Measurements from ENCODE around the gene PP2D1.
"Not testable (repeated sequence)": the region's sequence is repeated elsewhere in the genome, so short reads cannot be mapped to it uniquely, and the experiment has no call there.

The PP2D1 gene

DNA sequence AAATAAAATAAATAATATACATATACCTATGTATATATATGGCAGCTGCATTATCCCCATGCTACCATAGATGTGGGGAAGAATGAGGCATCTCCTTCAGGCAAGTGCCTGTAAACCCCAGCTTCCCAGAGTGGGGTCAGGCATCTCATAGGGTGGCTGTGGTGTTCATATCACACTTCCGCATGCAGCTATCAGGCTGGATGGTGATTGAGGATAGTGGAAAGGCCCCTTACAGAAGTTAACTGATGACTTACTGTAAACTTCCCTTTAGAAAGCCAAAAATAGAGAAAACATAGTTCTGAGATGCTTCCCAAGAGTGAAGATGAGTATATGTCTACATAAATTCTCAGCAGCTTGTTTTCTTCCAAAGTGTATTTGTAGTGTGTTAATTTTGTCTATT, 3.5 kb upstream of the PP2D1 start:
- H3K9ac ChIP-seq (ENCODE audit: low read length in 2 of 2): no peak overlapping the region
- no peaks in the 10 kb centered on the region for H3K36me3 ChIP-seq (ENCODE audit: control insufficient read depth in 2 of 2, insufficient read depth in 2 of 2, low read length in 2 of 2)
- no peak overlapping the region for H3K27ac ChIP-seq (ENCODE audit: low read length)
- no peaks in the 10 kb centered on the region for H3K4me1 ChIP-seq (ENCODE audit: control insufficient read depth, insufficient read depth, low read length)
- no peaks in the 10 kb centered on the region for H3K27me3 ChIP-seq (ENCODE audit: control insufficient read depth in 1 of 2, insufficient read depth in 2 of 2, low read length in 2 of 2)
- H3K9me3 ChIP-seq (ENCODE audit: control insufficient read depth in 2 of 2, low read length in 2 of 2): no peaks in the 10 kb centered on the region
- H3K4me3 ChIP-seq (ENCODE audit: low read length in 2 of 2): no peak overlapping the region

DNA sequence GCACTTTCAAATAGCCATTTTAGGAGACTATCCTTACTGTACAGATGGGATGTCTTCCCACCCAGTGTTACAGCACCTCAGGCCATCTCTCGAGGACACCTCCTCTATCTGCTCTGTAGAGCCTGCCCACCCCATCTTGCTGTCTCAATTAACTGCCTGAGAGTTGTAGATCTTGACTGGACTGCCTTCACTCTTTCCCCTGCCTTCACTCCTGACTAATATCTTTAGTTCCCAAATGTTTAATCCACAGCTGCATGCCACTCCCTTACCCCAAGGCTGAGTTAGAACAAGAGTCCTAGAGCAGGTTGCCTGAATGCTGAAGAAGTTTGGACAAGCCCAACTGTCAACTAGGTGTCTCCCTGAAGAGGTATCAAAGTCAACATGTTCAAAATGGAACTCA, 1.3 kb upstream of the PP2D1 start:
- no peaks in the 10 kb centered on the region for H3K4me1 ChIP-seq (ENCODE audit: control insufficient read depth, insufficient read depth, low read length)
- no peak overlapping the region for H3K27ac ChIP-seq (ENCODE audit: low read length)
- no peaks in the 10 kb centered on the region for H3K36me3 ChIP-seq (ENCODE audit: control insufficient read depth in 2 of 2, insufficient read depth in 2 of 2, low read length in 2 of 2)
- no peaks in the 10 kb centered on the region for H3K9me3 ChIP-seq (ENCODE audit: control insufficient read depth in 2 of 2, low read length in 2 of 2)
- H3K27me3 ChIP-seq (ENCODE audit: control insufficient read depth in 1 of 2, insufficient read depth in 2 of 2, low read length in 2 of 2): no peaks in the 10 kb centered on the region
- H3K9ac ChIP-seq (ENCODE audit: low read length in 2 of 2): no peak overlapping the region
- H3K4me3 ChIP-seq (ENCODE audit: low read length in 2 of 2): no peak overlapping the region

DNA sequence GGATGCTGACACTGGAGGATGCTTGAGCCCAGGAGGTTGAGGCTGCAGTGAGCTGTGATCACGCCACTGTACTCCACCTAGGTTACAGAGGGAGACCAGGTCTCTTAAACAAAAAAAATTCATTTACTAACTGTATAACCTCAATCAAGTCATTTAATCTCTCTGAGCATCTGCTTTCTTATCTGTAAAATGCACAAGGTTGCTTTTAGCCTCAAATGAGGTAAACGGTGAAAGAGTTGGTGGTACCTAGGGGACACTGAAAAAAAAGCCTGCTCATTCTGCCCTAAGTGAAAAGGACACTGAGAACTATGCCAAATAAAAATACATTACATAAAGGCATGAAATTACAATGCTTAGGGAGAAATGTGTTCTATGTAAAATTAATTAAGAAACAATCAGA, 3.4 kb downstream of the PP2D1 start:
- H3K27me3 ChIP-seq (ENCODE audit: control insufficient read depth in 1 of 2, insufficient read depth in 2 of 2, low read length in 2 of 2): no peaks in the 10 kb centered on the region
- no peaks in the 10 kb centered on the region for H3K4me1 ChIP-seq (ENCODE audit: control insufficient read depth, insufficient read depth, low read length)
- no peaks in the 10 kb centered on the region for H3K36me3 ChIP-seq (ENCODE audit: control insufficient read depth in 2 of 2, insufficient read depth in 2 of 2, low read length in 2 of 2)
- no peak overlapping the region for H3K4me3 ChIP-seq (ENCODE audit: low read length in 2 of 2)
- H3K9me3 ChIP-seq (ENCODE audit: control insufficient read depth in 2 of 2, low read length in 2 of 2): no peaks in the 10 kb centered on the region
- H3K27ac ChIP-seq (ENCODE audit: low read length): no peak overlapping the region
- H3K9ac ChIP-seq (ENCODE audit: low read length in 2 of 2): no peak overlapping the region

GRCh38 chr3:20007960-20008359, 4.1 kb downstream of the PP2D1 start:
- no peaks in the 10 kb centered on the region for H3K36me3 ChIP-seq (ENCODE audit: control insufficient read depth in 2 of 2, insufficient read depth in 2 of 2, low read length in 2 of 2)
- no peak overlapping the region for H3K4me3 ChIP-seq (ENCODE audit: low read length in 2 of 2)
- H3K4me1 ChIP-seq (ENCODE audit: control insufficient read depth, insufficient read depth, low read length): no peaks in the 10 kb centered on the region
- no peak overlapping the region for H3K27ac ChIP-seq (ENCODE audit: low read length)
- no peak overlapping the region for H3K9ac ChIP-seq (ENCODE audit: low read length in 2 of 2)
- H3K27me3 ChIP-seq (ENCODE audit: control insufficient read depth in 1 of 2, insufficient read depth in 2 of 2, low read length in 2 of 2): no peaks in the 10 kb centered on the region
- H3K9me3 ChIP-seq (ENCODE audit: control insufficient read depth in 2 of 2, low read length in 2 of 2): no peaks in the 10 kb centered on the region

DNA sequence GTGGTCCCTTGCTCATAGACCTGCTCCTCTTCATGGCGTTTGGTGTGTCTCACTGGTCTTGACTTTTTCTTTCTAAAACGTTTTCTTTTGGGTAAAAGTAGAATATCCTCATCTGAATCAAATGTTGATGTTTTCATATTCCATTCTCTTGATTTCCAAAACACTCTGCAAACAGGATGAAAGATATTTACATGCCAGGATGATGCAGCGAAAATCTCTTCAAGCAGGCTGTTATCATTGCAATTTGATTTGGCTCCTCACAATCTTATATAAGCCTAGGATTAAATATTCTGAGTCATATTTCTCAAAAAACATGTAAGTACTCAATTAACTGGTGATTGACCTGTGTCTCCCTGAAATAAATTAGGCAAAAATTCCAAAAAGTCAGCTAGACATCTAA, 10.1 kb downstream of the PP2D1 start:
- no peak overlapping the region for H3K27ac ChIP-seq (ENCODE audit: low read length)
- no peaks in the 10 kb centered on the region for H3K4me1 ChIP-seq (ENCODE audit: control insufficient read depth, insufficient read depth, low read length)
- H3K9me3 ChIP-seq (ENCODE audit: control insufficient read depth in 2 of 2, low read length in 2 of 2): no peaks in the 10 kb centered on the region
- H3K36me3 ChIP-seq (ENCODE audit: control insufficient read depth in 2 of 2, insufficient read depth in 2 of 2, low read length in 2 of 2): no peaks in the 10 kb centered on the region
- H3K27me3 ChIP-seq (ENCODE audit: control insufficient read depth in 1 of 2, insufficient read depth in 2 of 2, low read length in 2 of 2): no peaks in the 10 kb centered on the region
- H3K9ac ChIP-seq (ENCODE audit: low read length in 2 of 2): no peak overlapping the region
- no peak overlapping the region for H3K4me3 ChIP-seq (ENCODE audit: low read length in 2 of 2)

GRCh38 chr3:19997502-19997901, 14.6 kb downstream of the PP2D1 start:
- no peaks in the 10 kb centered on the region for H3K27me3 ChIP-seq (ENCODE audit: control insufficient read depth in 1 of 2, insufficient read depth in 2 of 2, low read length in 2 of 2)
- H3K4me1 ChIP-seq (ENCODE audit: control insufficient read depth, insufficient read depth, low read length): no peaks in the 10 kb centered on the region
- H3K4me3 ChIP-seq (ENCODE audit: low read length in 2 of 2): no peak overlapping the region
- H3K9ac ChIP-seq (ENCODE audit: low read length in 2 of 2): no peak overlapping the region
- no peaks in the 10 kb centered on the region for H3K9me3 ChIP-seq (ENCODE audit: control insufficient read depth in 2 of 2, low read length in 2 of 2)
- H3K36me3 ChIP-seq (ENCODE audit: control insufficient read depth in 2 of 2, insufficient read depth in 2 of 2, low read length in 2 of 2): no peaks in the 10 kb centered on the region
- H3K27ac ChIP-seq (ENCODE audit: low read length): no peak overlapping the region

GRCh38 chr3:19994796-19995195, 17.3 kb downstream of the PP2D1 start:
- Histone ChIP-seq H3K36me3 (ENCODE audit: control insufficient read depth in 2 of 2, insufficient read depth in 2 of 2, low read length in 2 of 2) (no peaks in the 10 kb centered on the region), H3K9ac (ENCODE audit: low read length in 2 of 2) (no peak overlapping the region), H3K27ac (ENCODE audit: low read length) (no peak overlapping the region), H3K9me3 (ENCODE audit: control insufficient read depth in 2 of 2, low read length in 2 of 2) (no peaks in the 10 kb centered on the region), H3K27me3 (ENCODE audit: control insufficient read depth in 1 of 2, insufficient read depth in 2 of 2, low read length in 2 of 2) (no peaks in the 10 kb centered on the region), H3K4me1 (ENCODE audit: control insufficient read depth, insufficient read depth, low read length) (no peaks in the 10 kb centered on the region), H3K4me3 (ENCODE audit: low read length in 2 of 2) (no peak overlapping the region)

GRCh38 chr3:19988904-19989303, 23.2 kb downstream of the PP2D1 start:
- H3K4me1 ChIP-seq (ENCODE audit: control insufficient read depth, insufficient read depth, low read length); H3K4me3 ChIP-seq (ENCODE audit: low read length in 2 of 2); H3K9ac ChIP-seq (ENCODE audit: low read length in 2 of 2); H3K27ac ChIP-seq (ENCODE audit: low read length); H3K9me3 ChIP-seq (ENCODE audit: control insufficient read depth in 2 of 2, low read length in 2 of 2); H3K27me3 ChIP-seq (ENCODE audit: control insufficient read depth in 1 of 2, insufficient read depth in 2 of 2, low read length in 2 of 2); H3K36me3 ChIP-seq (ENCODE audit: control insufficient read depth in 2 of 2, insufficient read depth in 2 of 2, low read length in 2 of 2): not testable (repeated sequence)

DNA sequence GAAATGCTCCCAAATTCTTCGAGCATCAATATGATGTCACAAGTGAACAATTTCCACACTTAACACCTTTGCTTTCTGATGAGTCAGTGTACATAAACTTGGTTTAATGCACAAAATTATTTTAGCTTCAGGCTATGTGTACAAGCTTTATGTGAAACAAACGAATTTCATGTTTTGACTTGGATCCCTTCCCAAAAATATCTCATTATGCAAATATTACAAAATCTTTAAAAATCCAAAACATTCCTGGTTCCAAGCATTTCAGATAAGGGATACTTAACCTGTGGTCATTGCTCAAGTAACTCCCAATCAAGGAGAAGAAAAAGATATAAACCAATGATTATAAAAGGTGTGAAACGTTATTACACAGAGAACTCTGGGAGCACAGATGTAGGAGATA, 40.0 kb downstream of the PP2D1 start:
- H3K36me3 ChIP-seq (ENCODE audit: control insufficient read depth in 2 of 2, insufficient read depth in 2 of 2, low read length in 2 of 2): peaks cover 9 to 10% of the 10 kb centered on the region in 2 donors
- no peak overlapping the region for H3K27ac ChIP-seq (ENCODE audit: low read length)
- H3K4me1 ChIP-seq (ENCODE audit: control insufficient read depth, insufficient read depth, low read length): no peaks in the 10 kb centered on the region
- no peak overlapping the region for H3K9ac ChIP-seq (ENCODE audit: low read length in 2 of 2)
- H3K9me3 ChIP-seq (ENCODE audit: control insufficient read depth in 2 of 2, low read length in 2 of 2): no peaks in the 10 kb centered on the region
- no peak overlapping the region for H3K4me3 ChIP-seq (ENCODE audit: low read length in 2 of 2)
- H3K27me3 ChIP-seq (ENCODE audit: control insufficient read depth in 1 of 2, insufficient read depth in 2 of 2, low read length in 2 of 2): no peaks in the 10 kb centered on the region

GRCh38 chr3:19970327-19970726, 41.7 kb downstream of the PP2D1 start:
- no peak overlapping the region for H3K4me3 ChIP-seq (ENCODE audit: low read length in 2 of 2)
- H3K36me3 ChIP-seq (ENCODE audit: control insufficient read depth in 2 of 2, insufficient read depth in 2 of 2, low read length in 2 of 2): peaks cover under 1 to 2% of the 10 kb centered on the region in 2 donors
- no peaks in the 10 kb centered on the region for H3K27me3 ChIP-seq (ENCODE audit: control insufficient read depth in 1 of 2, insufficient read depth in 2 of 2, low read length in 2 of 2)
- no peaks in the 10 kb centered on the region for H3K4me1 ChIP-seq (ENCODE audit: control insufficient read depth, insufficient read depth, low read length)
- no peak overlapping the region for H3K9ac ChIP-seq (ENCODE audit: low read length in 2 of 2)
- H3K9me3 ChIP-seq (ENCODE audit: control insufficient read depth in 2 of 2, low read length in 2 of 2): no peaks in the 10 kb centered on the region
- H3K27ac ChIP-seq (ENCODE audit: low read length): no peak overlapping the region

- no peak overlapping the region for H3K27ac ChIP-seq (ENCODE audit: low read length)
- H3K4me3 ChIP-seq (ENCODE audit: low read length in 2 of 2): no peak overlapping the region
- no peaks in the 10 kb centered on the region for H3K4me1 ChIP-seq (ENCODE audit: control insufficient read depth, insufficient read depth, low read length)
- no peaks in the 10 kb centered on the region for H3K36me3 ChIP-seq (ENCODE audit: control insufficient read depth in 2 of 2, insufficient read depth in 2 of 2, low read length in 2 of 2)
- no peak overlapping the region for H3K9ac ChIP-seq (ENCODE audit: low read length in 2 of 2)
- H3K9me3 ChIP-seq (ENCODE audit: control insufficient read depth in 2 of 2, low read length in 2 of 2): no peaks in the 10 kb centered on the region
- H3K27me3 ChIP-seq (ENCODE audit: control insufficient read depth in 1 of 2, insufficient read depth in 2 of 2, low read length in 2 of 2): no peaks in the 10 kb centered on the region
These were observed 44.3 kb downstream of the PP2D1 start for GRCh38 chr3:19967812-19968211.

DNA sequence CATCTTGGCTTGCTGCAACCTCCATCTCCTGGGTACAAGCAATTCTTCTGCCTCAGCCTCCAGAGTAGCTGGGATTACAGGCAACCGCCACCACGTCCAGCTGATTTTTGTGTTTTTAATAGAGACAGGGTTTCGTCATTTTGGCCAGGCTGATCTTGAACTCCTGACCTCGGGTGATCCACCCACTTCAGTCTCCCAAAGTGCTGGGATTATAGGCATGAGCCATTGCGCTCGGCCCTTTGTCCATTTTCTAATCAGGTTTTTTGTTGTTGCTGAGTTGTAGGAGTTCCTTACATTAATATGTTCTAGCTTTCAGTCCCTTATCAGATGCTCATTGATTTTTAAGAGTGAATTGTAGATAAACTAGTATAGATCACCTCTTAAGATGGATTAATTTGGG, 44.9 kb downstream of the PP2D1 start:
- no peaks in the 10 kb centered on the region for H3K36me3 ChIP-seq (ENCODE audit: control insufficient read depth in 2 of 2, insufficient read depth in 2 of 2, low read length in 2 of 2)
- H3K4me1 ChIP-seq (ENCODE audit: control insufficient read depth, insufficient read depth, low read length): no peaks in the 10 kb centered on the region

More for the DNA sequence above, 44.9 kb downstream of the PP2D1 start:
- H3K9ac ChIP-seq (ENCODE audit: low read length in 2 of 2): no peak overlapping the region
- no peaks in the 10 kb centered on the region for H3K9me3 ChIP-seq (ENCODE audit: control insufficient read depth in 2 of 2, low read length in 2 of 2)
- H3K27me3 ChIP-seq (ENCODE audit: control insufficient read depth in 1 of 2, insufficient read depth in 2 of 2, low read length in 2 of 2): no peaks in the 10 kb centered on the region
- no peak overlapping the region for H3K4me3 ChIP-seq (ENCODE audit: low read length in 2 of 2)
- H3K27ac ChIP-seq (ENCODE audit: low read length): no peak overlapping the region

Data from stomach smooth muscle (tissue), 2 donors.